ENCODE measurements around the gene UBE2D2. TPM values are rescaled to one million over a fixed set of nuclear protein-coding genes. Genes with fewer than 3 reads are reported as not detected.

The UBE2D2 gene
- total RNA-seq, 1 donor from 2014 or later, result 152 TPM

DNA sequence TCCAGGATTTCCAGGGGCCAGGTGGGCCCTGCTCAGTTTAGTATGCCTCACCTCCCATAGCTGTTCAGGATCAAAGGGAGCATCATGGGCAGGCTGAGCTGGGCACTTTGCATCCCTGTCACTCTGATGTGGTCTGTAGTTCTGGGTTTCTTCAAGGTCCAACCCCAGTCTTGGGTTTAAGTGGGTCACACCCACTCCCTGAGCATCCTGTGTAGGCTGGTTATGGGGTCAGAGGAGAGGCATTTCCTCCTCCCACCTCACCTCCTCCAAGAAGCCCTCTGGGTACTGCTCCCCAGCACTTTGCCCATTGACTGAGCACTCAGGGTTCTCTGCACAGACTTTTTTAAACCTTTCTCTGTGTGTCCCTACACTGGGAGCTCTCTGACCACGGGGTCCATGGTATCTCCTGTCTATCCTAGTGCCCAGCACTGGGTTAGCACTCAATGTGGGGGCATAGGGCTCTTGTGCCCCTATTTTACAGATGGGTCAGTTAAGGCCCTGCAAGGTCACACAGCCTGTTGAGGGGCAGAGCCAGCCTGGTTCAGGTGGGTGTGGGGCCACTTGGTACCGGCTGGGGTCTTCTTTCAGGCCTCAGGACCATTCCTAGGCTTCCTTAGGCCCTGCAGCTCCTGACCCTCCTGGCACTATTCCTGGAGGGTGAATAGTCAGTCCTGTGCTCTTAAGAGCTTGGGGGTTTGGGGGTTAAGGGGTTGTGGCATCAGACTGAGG is 106.0 kb downstream of the UBE2D2 start:
- POLR2A ChIA-PET, result interaction anchor here (0.9 to 17.0 kb wide), 10 partner anchors 9 to 106 kb away, joined by 3 to 676 read pairs (median 4); partner anchors contain the start of genes CXXC5 and UBE2D2
- DNase-seq (no peak), ATAC-seq (ENCODE audit: low read depth) (no peak)
- CTCF ChIA-PET, result interaction anchor here (1.0 to 6.7 kb wide), 5 partner anchors 13 to 99 kb away, joined by 3 to 101 read pairs (median 5); no protein-coding TSS in a partner anchor
- TF ChIP-seq, protein P1, sequence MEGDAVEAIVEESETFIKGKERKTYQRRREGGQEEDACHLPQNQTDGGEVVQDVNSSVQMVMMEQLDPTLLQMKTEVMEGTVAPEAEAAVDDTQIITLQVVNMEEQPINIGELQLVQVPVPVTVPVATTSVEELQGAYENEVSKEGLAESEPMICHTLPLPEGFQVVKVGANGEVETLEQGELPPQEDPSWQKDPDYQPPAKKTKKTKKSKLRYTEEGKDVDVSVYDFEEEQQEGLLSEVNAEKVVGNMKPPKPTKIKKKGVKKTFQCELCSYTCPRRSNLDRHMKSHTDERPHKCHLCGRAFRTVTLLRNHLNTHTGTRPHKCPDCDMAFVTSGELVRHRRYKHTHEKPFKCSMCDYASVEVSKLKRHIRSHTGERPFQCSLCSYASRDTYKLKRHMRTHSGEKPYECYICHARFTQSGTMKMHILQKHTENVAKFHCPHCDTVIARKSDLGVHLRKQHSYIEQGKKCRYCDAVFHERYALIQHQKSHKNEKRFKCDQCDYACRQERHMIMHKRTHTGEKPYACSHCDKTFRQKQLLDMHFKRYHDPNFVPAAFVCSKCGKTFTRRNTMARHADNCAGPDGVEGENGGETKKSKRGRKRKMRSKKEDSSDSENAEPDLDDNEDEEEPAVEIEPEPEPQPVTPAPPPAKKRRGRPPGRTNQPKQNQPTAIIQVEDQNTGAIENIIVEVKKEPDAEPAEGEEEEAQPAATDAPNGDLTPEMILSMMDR (IDR thresholded peaks at IDR 0.05), result no peak
- intact Hi-C loops (cut with micrococcal nuclease), result no loop called here
- H3K36me3 Mint-ChIP-seq (ENCODE audit: low read depth), result peaks cover 8% of the 10 kb centered on the region
- H3K27ac Mint-ChIP-seq, result peak overlapping the region; percentile 96
- no peaks in the 10 kb centered on the region for H3K27me3 Mint-ChIP-seq
- H3K9me3 Mint-ChIP-seq, result no peaks in the 10 kb centered on the region
- H3K4me1 Mint-ChIP-seq, result peaks cover 95% of the 10 kb centered on the region
- H3K4me3 Mint-ChIP-seq, result peak overlapping the region; percentile 77

- TF ChIP-seq, protein P1 (IDR thresholded peaks at IDR 0.05), result no peak
- no peaks in the 10 kb centered on the region for H3K9me3 Mint-ChIP-seq
- H3K4me3 Mint-ChIP-seq, result peak overlapping the region; percentile 77
- ChIA-PET POLR2A (interaction anchor here (0.9 to 17.0 kb wide), 9 partner anchors 8 to 107 kb away, joined by 3 to 676 read pairs (median 4); partner anchors contain the start of genes CXXC5 and UBE2D2), CTCF (interaction anchor here (1.2 to 6.7 kb wide), 3 partner anchors 14 to 32 kb away, joined by 5 to 101 read pairs (median 8); no protein-coding TSS in a partner anchor)
- peaks cover 5% of the 10 kb centered on the region for H3K36me3 Mint-ChIP-seq (ENCODE audit: low read depth)
- intact Hi-C loops (cut with micrococcal nuclease), result no loop called here
- no peak for ATAC-seq (ENCODE audit: low read depth)
- peaks cover 95% of the 10 kb centered on the region for H3K4me1 Mint-ChIP-seq
- no peaks in the 10 kb centered on the region for H3K27me3 Mint-ChIP-seq
- DNase-seq, result no peak
- peak overlapping the region; percentile 96 for H3K27ac Mint-ChIP-seq
Measured at GRCh38 chr5:139667730-139668063, 106.6 kb downstream of the UBE2D2 start.

DNA sequence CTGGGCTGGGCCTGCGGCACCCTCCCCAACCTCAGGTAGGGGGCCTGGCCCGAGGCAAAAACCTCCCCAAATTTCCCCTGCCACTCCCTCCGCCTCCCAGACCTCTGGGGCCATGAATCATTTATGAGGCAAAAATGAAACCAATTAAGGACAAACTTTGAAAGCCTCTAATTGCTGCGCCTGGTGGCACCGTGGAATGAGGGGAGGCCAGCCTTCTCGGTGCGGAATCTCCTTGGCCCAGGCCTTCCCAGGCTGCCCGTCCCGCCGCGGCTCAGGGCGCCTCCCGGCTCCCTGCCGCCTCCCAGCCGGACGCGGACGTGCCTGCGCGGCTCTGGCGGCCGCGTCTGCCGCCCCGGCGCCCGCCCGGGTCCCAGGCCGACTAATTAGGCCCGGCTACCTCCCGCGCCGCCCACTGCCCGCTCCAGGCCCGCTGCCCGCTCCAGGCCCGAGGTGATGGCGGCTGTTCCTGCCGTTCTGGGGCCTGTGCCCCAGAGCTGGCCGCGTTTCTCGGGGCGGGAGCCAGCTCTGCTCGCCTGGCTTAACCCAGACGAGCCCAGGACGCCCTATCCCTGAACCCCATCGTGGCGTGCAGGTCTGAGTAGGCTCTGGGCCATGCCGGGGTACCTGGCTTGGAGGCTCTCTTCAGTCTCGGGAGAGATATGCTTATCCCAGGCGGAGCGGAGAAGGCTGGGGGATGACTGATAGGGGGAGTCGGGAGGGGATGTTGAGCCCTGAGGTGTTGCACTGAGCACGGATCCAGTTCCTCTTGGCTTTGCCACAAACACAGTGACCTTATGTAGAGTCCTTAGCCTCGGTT is 107.1 kb downstream of the UBE2D2 start:
- Mint-ChIP-seq H3K36me3 (ENCODE audit: low read depth) (peaks cover 5% of the 10 kb centered on the region), H3K4me3 (peak overlapping the region; percentile 86), H3K27me3 (no peaks in the 10 kb centered on the region), H3K4me1 (peaks cover 95% of the 10 kb centered on the region), H3K27ac (peak overlapping the region; percentile 96), H3K9me3 (no peaks in the 10 kb centered on the region)
- POLR2A ChIA-PET, result interaction anchor here (1.2 to 17.0 kb wide), 8 partner anchors 8 to 96 kb away, joined by 3 to 676 read pairs (median 22); partner anchors contain the start of gene CXXC5
- CTCF ChIA-PET, result interaction anchor here (1.2 to 6.7 kb wide), 3 partner anchors 14 to 33 kb away, joined by 5 to 101 read pairs (median 8); no protein-coding TSS in a partner anchor
- intact Hi-C loops (cut with micrococcal nuclease), result no loop called here
- DNase-seq (no peak), ATAC-seq (ENCODE audit: low read depth) (peak; percentile 11)
- TF ChIP-seq, protein P1 (IDR thresholded peaks at IDR 0.05), result no peak

GRCh38 chr5:139668924-139669661 is 108.0 kb downstream of the UBE2D2 start:
- DNase-seq, result no peak
- intact Hi-C loops (cut with micrococcal nuclease), result no loop called here
- H3K27ac Mint-ChIP-seq, result peak overlapping the region; percentile 92
- H3K36me3 Mint-ChIP-seq (ENCODE audit: low read depth), result peaks cover 5% of the 10 kb centered on the region
- H3K27me3 Mint-ChIP-seq, result no peaks in the 10 kb centered on the region
- no peak for ATAC-seq (ENCODE audit: low read depth)
- CTCF ChIA-PET, result interaction anchor here (0.7 to 6.7 kb wide), 4 partner anchors 8 to 33 kb away, joined by 3 to 101 read pairs (median 10); partner anchors contain the start of gene CXXC5
- peak overlapping the region; percentile 86 for H3K4me3 Mint-ChIP-seq
- no peaks in the 10 kb centered on the region for H3K9me3 Mint-ChIP-seq
- H3K4me1 Mint-ChIP-seq, result peaks cover 95% of the 10 kb centered on the region
- TF ChIP-seq, protein P1 (IDR thresholded peaks at IDR 0.05), result no peak
- POLR2A ChIA-PET, result interaction anchor here (1.1 to 17.0 kb wide), 8 partner anchors 9 to 95 kb away, joined by 3 to 676 read pairs (median 30); partner anchors contain the start of gene CXXC5

Data from activated B cell treated with CpG ODN at 0.5 μM for 24 hours (primary cell).